Cerebellar cortex (tissue), 1 donor: ENCODE data around the gene KRTAP5-9.
"Not testable (repeated sequence)": the region's sequence is repeated elsewhere in the genome, so short reads cannot be mapped to it uniquely, and the experiment has no call there.

ENCODE experiments used
- DNase-seq: peaks from one replicate; pipeline ENCODE4 v3.0.0-alpha.2; 2015; ENCODE audit warnings: low spot score

Gene KRTAP5-9

GRCh38 chr11:71588314-71588713 lies 40.1 kb downstream of the KRTAP5-9 start:
- not testable (repeated sequence) for DNase-seq

- not testable (repeated sequence) for DNase-seq
Observed at GRCh38 chr11:71588822-71589545, 40.8 kb downstream of the KRTAP5-9 start.

GRCh38 chr11:71589546-71589920 lies 41.3 kb downstream of the KRTAP5-9 start:
- not testable (repeated sequence) for DNase-seq
